Mammary epithelial cell (primary cell): ENCODE measurements around the gene CNN3.

Source experiments
- CTCF ChIP-seq, 2 donors: IDR thresholded peaks in 1 of 2; conservative IDR thresholded peaks in 1 of 2; 2 replicates each; pipeline ENCODE4 v1.5.1; 2011 to 2012; ENCODE audit warnings: inconsistent platforms in 2 of 2, low read length in 2 of 2, mild to moderate bottlenecking in 2 of 2, control low read depth in 1 of 2, low read depth in 1 of 2; ENCODE audit not compliant: insufficient read depth in 1 of 2; ENCODE audit errors: extremely low read depth in 1 of 2
- EZH2 ChIP-seq: IDR thresholded peaks from 2 replicates; pipeline ENCODE4 v1.6.1; 2012; ENCODE audit warnings: low read length, inconsistent platforms, borderline replicate concordance

- TF ChIP-seq CTCF (conservative IDR thresholded peaks at IDR 0.05 in 1 of 2, IDR thresholded peaks at IDR 0.05 in 1 of 2; ENCODE audit: extremely low read depth in 1 of 2, insufficient read depth in 1 of 2, low read depth in 1 of 2, low read length in 2 of 2) (no peak), EZH2 (no peak)
Observed at GRCh38 chr1:94852788-94853187, 74.1 kb downstream of the CNN3 start.
